Esophagus squamous epithelium (tissue), 5 donors: Measurements from ENCODE around the gene IDH3A. TPM values are rescaled to one million over a fixed set of nuclear protein-coding genes. Genes with fewer than 3 reads are reported as not detected.

ENCODE experiments used
- DNase-seq: peaks from one replicate; lab custom pipeline; 2025; lab: John Stamatoyannopoulos, UW
- H3K27ac ChIP-seq, 4 donors: fragments of 200-600 bp; sonication (generic); one replicate each; pipeline ENCODE4 v1.5.1; 2016 to 2019; ENCODE audit warnings: mild to moderate bottlenecking in 1 of 4
- H3K27me3 ChIP-seq, 4 donors: fragments of 200-600 bp; sonication (generic); 1 replicate in 3 of 4; 2 replicates in 1 of 4; pipeline versions ENCODE4 v1.5.1 to v1.6.0; 2017 to 2021; ENCODE audit warnings: antibody characterized with exemption in 1 of 4
- H3K36me3 ChIP-seq, 3 donors: fragments of 200-600 bp; sonication (generic); one replicate each; pipeline ENCODE4 v1.5.1; 2016 to 2019
- H3K4me1 ChIP-seq, 3 donors: fragments of 200-600 bp; sonication (generic); one replicate each; pipeline ENCODE4 v1.5.1; 2017 to 2019
- H3K4me3 ChIP-seq, 4 donors: fragments of 200-600 bp; sonication (generic); 1 replicate in 3 of 4; 2 replicates in 1 of 4; pipeline ENCODE4 v1.5.1; 2016 to 2019; ENCODE audit warnings: mild to moderate bottlenecking in 2 of 4, moderate library complexity in 1 of 4
- H3K9me3 ChIP-seq, 3 donors: fragments of 200-600 bp; sonication (generic); one replicate each; pipeline ENCODE4 v1.5.1; 2016 to 2019
- POLR2A ChIP-seq, 4 donors: fragments of 450-650 bp; IDR thresholded peaks; one replicate each; pipeline ENCODE4 v1.6.1; 2017; ENCODE audit warnings: antibody characterized with exemption in 4 of 4, mild to moderate bottlenecking in 4 of 4, moderate library complexity in 3 of 4
- WGBS, 2 donors: methylation state at CpG; one replicate each; pipeline ENCODE4 v1.1.5; 2018; 5-methylcytosine and 5-hydroxymethylcytosine counted together
- intact Hi-C: fragments of 100-400 bp; cut with DNase I; formaldehyde crosslinking; loops from one replicate; pipeline ENCODE4 v1.15.0; 2022
- total RNA-seq, 4 donors: library from RNA; depleted of rRNA; stranded (reverse); fragments of >200 nt; gene quantifications; one replicate each; pipeline ENCODE4 v1.1.0, GENCODE V29; 2016
- TF ChIP-seq, protein P1 (sequence below), 6 experiments: fragments of 450-650 bp in 4 of 6; fragments of 200-600 bp in 2 of 6; sonication (generic) in 2 of 6; IDR thresholded peaks; one replicate each; pipeline ENCODE4 v1.5.1; 2016 to 2019; ENCODE audit warnings: antibody characterized with exemption in 6 of 6, mild to moderate bottlenecking in 4 of 6, moderate library complexity in 4 of 6
- donor health status: DM: yes; HTN: yes; CAD: no.

IDH3A gene
- total RNA-seq, 4 donors from 2014 or later = 50.7 to 114 (median 83.8) TPM

GRCh38 chr15:78103406-78104118 is 45.6 kb upstream of the IDH3A start:
- Histone ChIP-seq H3K36me3 (no peaks in the 10 kb centered on the region), H3K9me3 (no peaks in the 10 kb centered on the region), H3K4me3 (no peak overlapping the region), H3K27ac (peak overlapping the region in 2 of 4 donors; percentile 7 to 58), H3K27me3 (no peaks in the 10 kb centered on the region), H3K4me1 (peaks cover 4 to 19% (median 4%) of the 10 kb centered on the region in 3 donors)
- no peak for TF ChIP-seq POLR2A (IDR thresholded peaks at IDR 0.05)
- TF ChIP-seq, protein P1, sequence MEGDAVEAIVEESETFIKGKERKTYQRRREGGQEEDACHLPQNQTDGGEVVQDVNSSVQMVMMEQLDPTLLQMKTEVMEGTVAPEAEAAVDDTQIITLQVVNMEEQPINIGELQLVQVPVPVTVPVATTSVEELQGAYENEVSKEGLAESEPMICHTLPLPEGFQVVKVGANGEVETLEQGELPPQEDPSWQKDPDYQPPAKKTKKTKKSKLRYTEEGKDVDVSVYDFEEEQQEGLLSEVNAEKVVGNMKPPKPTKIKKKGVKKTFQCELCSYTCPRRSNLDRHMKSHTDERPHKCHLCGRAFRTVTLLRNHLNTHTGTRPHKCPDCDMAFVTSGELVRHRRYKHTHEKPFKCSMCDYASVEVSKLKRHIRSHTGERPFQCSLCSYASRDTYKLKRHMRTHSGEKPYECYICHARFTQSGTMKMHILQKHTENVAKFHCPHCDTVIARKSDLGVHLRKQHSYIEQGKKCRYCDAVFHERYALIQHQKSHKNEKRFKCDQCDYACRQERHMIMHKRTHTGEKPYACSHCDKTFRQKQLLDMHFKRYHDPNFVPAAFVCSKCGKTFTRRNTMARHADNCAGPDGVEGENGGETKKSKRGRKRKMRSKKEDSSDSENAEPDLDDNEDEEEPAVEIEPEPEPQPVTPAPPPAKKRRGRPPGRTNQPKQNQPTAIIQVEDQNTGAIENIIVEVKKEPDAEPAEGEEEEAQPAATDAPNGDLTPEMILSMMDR (IDR thresholded peaks at IDR 0.05) = no peak
- intact Hi-C loops = no loop called here
- 65 to 76% methylated on average over 8 to 10 of the region's 12 CpGs for WGBS, 2 donors
- DNase-seq = no peak

GRCh38 chr15:78104119-78104479 is 45.1 kb upstream of the IDH3A start:
- no peaks in the 10 kb centered on the region for H3K27me3 ChIP-seq
- no peaks in the 10 kb centered on the region for H3K36me3 ChIP-seq
- H3K27ac ChIP-seq = no peak overlapping the region
- WGBS, 2 donors = 72 to 100% methylated on average over 1 to 2 of the region's 4 CpGs
- no peak overlapping the region for H3K4me3 ChIP-seq
- intact Hi-C loops = no loop called here
- H3K4me1 ChIP-seq = peaks cover 4 to 19% (median 4%) of the 10 kb centered on the region in 3 donors
- H3K9me3 ChIP-seq = no peaks in the 10 kb centered on the region
- TF ChIP-seq, protein P1 (IDR thresholded peaks at IDR 0.05) = no peak
- TF ChIP-seq POLR2A (IDR thresholded peaks at IDR 0.05) = no peak
- DNase-seq = no peak

GRCh38 chr15:78104566-78105475 is 44.3 kb upstream of the IDH3A start:
- intact Hi-C loops = no loop called here
- TF ChIP-seq, protein P1 (IDR thresholded peaks at IDR 0.05) = no peak
- no peak for TF ChIP-seq POLR2A (IDR thresholded peaks at IDR 0.05)
- Histone ChIP-seq H3K4me1 (peaks cover 4 to 19% (median 4%) of the 10 kb centered on the region in 3 donors), H3K9me3 (no peaks in the 10 kb centered on the region), H3K27ac (no peak overlapping the region), H3K4me3 (no peak overlapping the region), H3K27me3 (no peaks in the 10 kb centered on the region), H3K36me3 (no peaks in the 10 kb centered on the region)
- 77% methylated on average over 7 to 10 of the region's 12 CpGs for WGBS, 2 donors
- DNase-seq = no peak

DNA sequence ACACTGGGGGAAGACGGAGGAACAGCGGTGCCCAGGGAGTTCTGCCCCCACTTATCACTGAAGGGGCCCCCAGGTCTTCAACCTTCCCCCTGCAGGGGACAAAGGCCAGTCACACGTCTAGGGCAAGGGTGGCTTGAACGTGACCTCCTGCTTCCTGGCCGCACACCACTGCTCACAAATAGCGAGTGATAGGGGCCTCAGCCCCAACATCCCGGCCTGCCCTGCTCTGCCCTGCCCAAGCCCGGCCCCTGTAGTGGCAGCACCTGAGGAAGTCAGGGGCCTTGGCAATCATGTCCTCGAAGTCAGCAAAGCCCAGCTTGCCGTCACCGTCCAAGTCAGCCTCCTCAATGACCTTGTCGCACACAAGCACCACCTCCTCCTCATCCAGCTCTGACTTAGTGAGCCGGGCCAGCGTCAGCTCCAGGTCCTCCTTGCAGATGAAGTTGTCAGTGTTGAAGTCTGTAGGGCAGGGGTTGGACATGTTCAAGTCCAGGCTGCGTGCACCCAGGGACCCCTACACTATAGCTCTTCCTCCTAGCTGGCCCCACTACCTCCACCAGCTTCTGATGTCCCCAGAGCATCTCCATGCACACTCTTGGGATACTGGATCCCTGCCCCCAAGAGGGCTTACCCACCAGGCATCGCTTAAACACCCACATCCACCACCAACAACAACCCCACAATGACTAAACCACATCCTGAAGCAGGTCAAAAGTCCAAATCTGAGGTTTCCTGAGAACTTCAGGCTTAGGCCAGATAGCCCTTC is 43.5 kb upstream of the IDH3A start:
- no peaks in the 10 kb centered on the region for H3K27me3 ChIP-seq
- TF ChIP-seq, protein P1 (IDR thresholded peaks at IDR 0.05) = no peak
- no peak for TF ChIP-seq POLR2A (IDR thresholded peaks at IDR 0.05)
- no peak for DNase-seq

More for the DNA sequence above, 43.5 kb upstream of the IDH3A start:
- H3K27ac ChIP-seq = no peak overlapping the region
- no peaks in the 10 kb centered on the region for H3K9me3 ChIP-seq
- intact Hi-C loops = no loop called here
- no peak overlapping the region for H3K4me3 ChIP-seq
- 86 to 87% methylated on average over 3 to 14 of the region's 16 CpGs for whole genome bisulfite sequencing, 2 donors
- H3K36me3 ChIP-seq = no peaks in the 10 kb centered on the region
- H3K4me1 ChIP-seq = peaks cover 4 to 19% (median 4%) of the 10 kb centered on the region in 3 donors
